GM12872 (cell line): Measurements from ENCODE around the gene MMP28.

Source experiments
- TF ChIP-seq, protein P1 (sequence below): IDR thresholded peaks from 3 replicates; pipeline ENCODE4 v1.5.1; 2011; ENCODE audit warnings: low read depth, mild to moderate bottlenecking, low read length, moderate library complexity; ENCODE audit not compliant: insufficient read depth

The MMP28 gene

DNA sequence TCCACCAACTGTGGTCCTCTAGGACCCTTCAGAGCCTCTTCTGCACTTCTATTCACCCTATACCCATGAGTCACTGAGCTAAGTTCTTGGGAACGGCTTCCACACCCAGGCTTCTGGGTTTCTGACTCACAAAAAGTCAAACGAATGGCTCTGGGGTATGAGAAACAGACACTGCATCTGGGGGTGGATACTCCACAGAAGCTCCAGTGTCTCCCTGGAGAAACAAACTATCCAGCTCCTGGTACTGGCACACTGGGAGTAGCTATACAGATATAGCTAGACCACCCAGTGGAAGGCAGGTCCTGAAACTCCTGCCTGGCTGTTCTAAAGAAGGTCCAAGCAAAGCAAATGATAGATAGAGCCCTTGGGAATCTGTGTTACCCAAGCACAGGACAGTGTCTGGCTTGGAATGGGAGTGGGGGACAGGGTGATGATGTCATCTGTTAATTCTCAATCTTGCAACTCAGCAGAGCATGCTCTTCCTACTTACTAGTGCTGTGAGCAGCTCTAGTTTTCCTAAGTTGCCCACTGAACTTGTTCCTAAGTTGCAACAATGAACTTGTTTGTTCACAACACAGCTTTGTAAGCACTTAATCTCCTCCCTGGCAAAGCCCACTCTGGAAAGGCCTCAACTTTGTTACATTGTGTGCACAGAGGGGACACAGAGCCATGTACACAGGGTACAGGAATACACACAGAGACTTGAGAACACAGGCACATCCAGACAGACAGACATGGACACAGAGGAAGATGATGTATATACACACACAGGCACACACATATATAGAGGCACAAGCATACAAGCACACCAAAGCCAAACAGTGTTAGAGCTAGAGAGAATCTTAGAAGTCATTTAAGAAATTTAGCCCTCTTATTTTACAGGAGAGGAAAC, 6.7 kb downstream of the MMP28 start:
- TF ChIP-seq, protein P1, sequence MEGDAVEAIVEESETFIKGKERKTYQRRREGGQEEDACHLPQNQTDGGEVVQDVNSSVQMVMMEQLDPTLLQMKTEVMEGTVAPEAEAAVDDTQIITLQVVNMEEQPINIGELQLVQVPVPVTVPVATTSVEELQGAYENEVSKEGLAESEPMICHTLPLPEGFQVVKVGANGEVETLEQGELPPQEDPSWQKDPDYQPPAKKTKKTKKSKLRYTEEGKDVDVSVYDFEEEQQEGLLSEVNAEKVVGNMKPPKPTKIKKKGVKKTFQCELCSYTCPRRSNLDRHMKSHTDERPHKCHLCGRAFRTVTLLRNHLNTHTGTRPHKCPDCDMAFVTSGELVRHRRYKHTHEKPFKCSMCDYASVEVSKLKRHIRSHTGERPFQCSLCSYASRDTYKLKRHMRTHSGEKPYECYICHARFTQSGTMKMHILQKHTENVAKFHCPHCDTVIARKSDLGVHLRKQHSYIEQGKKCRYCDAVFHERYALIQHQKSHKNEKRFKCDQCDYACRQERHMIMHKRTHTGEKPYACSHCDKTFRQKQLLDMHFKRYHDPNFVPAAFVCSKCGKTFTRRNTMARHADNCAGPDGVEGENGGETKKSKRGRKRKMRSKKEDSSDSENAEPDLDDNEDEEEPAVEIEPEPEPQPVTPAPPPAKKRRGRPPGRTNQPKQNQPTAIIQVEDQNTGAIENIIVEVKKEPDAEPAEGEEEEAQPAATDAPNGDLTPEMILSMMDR: no peak

DNA sequence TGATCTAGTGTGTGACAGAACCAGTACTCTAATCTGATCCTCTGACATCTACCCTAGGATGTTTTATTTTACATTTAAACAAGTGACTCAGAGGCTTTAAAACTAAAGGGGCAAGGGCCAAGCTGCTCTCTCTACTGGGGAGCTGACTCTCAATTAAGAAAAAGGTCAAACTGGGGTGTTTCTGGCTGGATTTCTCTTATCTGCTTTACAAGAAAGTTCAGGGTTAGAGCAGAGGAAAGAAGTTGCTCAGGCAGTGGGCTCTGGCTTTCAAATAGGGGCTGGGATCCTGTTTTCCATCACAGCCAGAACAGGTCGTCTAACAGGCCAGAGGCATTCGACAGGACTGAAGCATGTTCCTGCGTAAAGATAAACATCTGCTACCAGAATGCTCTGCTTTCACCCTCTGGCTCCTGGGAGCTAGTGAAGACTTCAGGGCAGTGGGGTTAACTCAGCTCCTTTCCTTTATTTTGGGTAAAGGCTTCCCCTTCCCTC, 8.5 kb downstream of the MMP28 start:
- TF ChIP-seq, protein P1: no peak

DNA sequence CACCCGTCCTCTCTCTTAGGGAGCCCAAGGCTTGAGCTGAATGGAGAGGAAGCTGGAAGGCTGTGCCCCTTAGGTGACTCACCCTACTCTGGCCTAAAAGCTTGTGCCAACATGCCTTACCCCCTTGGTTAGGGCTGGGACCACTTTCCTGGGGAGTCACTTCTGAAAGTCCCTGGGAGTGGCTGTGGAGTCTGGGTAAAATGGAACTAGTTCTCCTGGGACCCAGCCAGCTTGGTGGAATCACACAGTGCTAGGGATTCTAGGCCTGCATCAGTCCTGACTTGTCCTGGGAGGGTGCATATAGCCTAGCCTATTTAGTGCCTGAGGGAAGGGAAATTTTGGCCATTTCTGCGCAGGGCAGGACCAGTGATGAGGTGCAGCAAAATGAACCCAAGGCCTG, 10.5 kb downstream of the MMP28 start:
- TF ChIP-seq, protein P1: no peak

DNA sequence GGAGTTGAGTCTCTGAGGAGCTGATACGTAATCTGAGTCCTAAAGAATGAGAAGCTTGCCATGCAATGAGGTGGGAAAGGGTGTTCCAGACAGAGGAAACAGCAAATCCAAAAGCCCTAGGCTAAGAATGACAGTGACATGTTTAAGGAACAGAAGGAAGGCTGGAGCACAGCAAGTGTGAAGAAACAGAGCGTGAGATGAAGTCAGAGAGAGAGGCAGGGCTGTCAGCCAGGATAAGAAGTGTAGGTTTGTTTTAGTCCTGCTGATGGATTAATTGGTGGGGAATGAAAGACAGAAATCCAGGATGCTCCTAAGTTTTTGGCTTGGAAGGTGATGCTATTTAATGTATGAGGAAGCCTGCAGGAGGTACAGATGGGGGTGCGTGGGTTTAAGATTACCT, 14.5 kb downstream of the MMP28 start:
- TF ChIP-seq, protein P1: no peak

DNA sequence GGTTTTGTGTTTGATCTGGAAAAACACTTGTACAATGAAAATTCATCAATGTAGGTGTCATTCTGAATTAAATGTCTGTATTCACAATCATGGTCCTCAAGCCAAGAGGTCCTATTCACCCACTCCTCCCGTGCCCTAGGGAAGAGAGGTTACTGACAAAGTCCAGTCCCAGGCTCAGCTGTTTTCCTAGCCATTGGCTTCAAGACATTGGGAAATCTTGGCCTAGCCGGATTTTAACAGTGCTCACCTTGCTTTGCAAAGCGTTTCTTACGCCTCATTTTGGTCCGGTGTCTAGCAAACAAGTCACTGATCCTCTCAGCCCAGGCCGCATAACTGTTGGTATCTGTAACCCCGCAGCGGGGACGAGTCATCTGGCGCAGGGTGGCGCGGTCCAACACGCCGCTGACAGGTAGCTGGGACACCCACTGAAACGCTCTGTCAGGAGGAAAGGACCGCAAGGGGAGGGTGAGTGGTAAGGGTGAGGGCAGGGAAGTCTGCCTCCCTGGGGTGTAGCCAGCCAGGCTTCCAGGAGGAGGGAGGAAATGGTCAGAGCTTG, 16.7 kb downstream of the MMP28 start:
- TF ChIP-seq, protein P1: no peak

DNA sequence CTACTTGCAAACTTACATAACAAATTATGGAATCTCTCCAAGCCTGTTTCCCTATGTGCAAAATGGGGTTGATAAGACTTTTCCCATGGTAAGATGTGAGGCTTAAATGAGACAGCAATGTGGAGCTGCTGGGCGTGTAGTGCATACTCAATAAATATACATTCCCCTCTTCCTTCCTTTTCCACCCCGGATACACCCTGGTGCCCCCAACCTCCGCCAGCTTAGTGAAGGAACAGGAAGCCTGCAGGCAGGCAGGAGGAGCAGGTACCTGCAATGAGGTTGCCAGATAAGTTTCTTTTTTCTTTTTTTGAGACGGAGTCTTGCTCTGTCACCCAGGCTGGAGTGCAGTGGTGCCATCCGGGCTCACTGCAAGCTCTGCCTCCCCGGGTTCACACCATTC, 19.9 kb downstream of the MMP28 start:
- TF ChIP-seq, protein P1: no peak

DNA sequence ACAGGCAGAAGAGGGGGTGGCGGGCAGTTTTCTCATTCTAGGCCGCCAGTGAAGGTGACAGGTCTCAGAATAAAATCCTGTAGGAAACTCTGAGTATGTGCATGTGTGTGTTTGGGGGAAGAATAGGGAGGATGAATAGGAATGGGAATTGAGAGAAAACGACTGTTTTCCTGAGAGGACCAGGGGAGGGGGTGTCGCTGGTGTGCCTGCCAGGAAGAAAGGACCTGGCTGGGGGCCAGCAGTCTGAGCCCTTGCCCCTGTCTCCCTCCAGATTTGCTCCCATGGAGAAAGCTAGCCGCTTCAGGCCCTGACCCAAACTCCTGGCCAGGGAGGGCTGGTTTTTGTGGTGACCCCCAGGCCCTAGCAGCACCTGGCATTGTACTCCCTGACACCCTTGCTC, 20.4 kb downstream of the MMP28 start:
- TF ChIP-seq, protein P1: no peak
